OCI-LY3 (cell line): ENCODE data around the gene TRMT6.
A peak's percentile ranks its signal among the peaks of the same experiment; 100 is the strongest.

Experiments used
- H2AFZ ChIP-seq: fragments of 200-600, 300-600 bp; shearing (Covaris generic); 2 replicates; pipeline ENCODE4 v1.6.0; 2014; ENCODE audit warnings: antibody characterized with exemption, low read depth, low read length
- H3K27ac ChIP-seq: fragments of 200-600, 300-600 bp; sonication (generic); 2 replicates; pipeline ENCODE4 v1.5.1; 2014; ENCODE audit warnings: mild to moderate bottlenecking, low read length, moderate library complexity, mixed read lengths
- H3K27me3 ChIP-seq: fragments of 200-600, 300-600 bp; sonication (generic); 2 replicates; pipeline ENCODE4 v1.6.1; 2014; ENCODE audit warnings: low read depth, low read length, mixed read lengths
- H3K36me3 ChIP-seq: fragments of 200-600, 300-600 bp; sonication (generic); replicated peaks from 2 replicates; pipeline ENCODE3; 2014; ENCODE audit warnings: low read depth, low read length, mixed read lengths
- H3K4me1 ChIP-seq: fragments of 300-600, 200-600 bp; sonication (generic); 2 replicates; pipeline ENCODE4 v1.6.1; 2014; ENCODE audit warnings: low read length, mixed read lengths
- H3K4me2 ChIP-seq: fragments of 200-600, 300-600 bp; sonication (generic); 2 replicates; pipeline ENCODE4 v1.6.1; 2014; ENCODE audit warnings: low read length, mixed read lengths
- H3K4me3 ChIP-seq: fragments of 300-600, 200-600 bp; sonication (generic); 2 replicates; pipeline ENCODE4 v1.5.1; 2014; ENCODE audit warnings: antibody characterized with exemption, mild to moderate bottlenecking, low read length, moderate library complexity
- H3K79me2 ChIP-seq: fragments of 300-600, 200-600 bp; shearing (Covaris generic); 2 replicates; pipeline ENCODE4 v1.6.1; 2014; ENCODE audit warnings: mild to moderate bottlenecking, low read length, mixed read lengths
- H3K9ac ChIP-seq: fragments of 300-600, 200-600 bp; shearing (Covaris generic); 2 replicates; pipeline ENCODE4 v1.6.0; 2014; ENCODE audit warnings: mild to moderate bottlenecking, low read length, moderate library complexity
- H3K9me3 ChIP-seq: fragments of 200-600, 300-600 bp; shearing (Covaris generic); 2 replicates; pipeline ENCODE4 v1.6.1; 2014; ENCODE audit warnings: low read length, mixed read lengths; ENCODE audit not compliant: insufficient read depth
- H4K20me1 ChIP-seq: fragments of 200-600, 300-600 bp; sonication (generic); 2 replicates; pipeline ENCODE4 v1.6.1; 2016; ENCODE audit warnings: low read length, mixed read lengths; ENCODE audit not compliant: insufficient read depth
- EZH2phosphoT487 ChIP-seq: fragments of 200-600 bp; shearing (Covaris generic); IDR thresholded peaks from 2 replicates; pipeline ENCODE4 v1.6.1; 2018; ENCODE audit warnings: antibody characterized with exemption, mixed run types, low read depth
- TF ChIP-seq, protein P1 (sequence below): fragments of 200-600, 300-600 bp; sonication (generic); IDR thresholded peaks from 2 replicates; pipeline ENCODE4 v1.5.1; 2014; ENCODE audit warnings: antibody characterized with exemption, low read length, low read depth

The TRMT6 gene

DNA sequence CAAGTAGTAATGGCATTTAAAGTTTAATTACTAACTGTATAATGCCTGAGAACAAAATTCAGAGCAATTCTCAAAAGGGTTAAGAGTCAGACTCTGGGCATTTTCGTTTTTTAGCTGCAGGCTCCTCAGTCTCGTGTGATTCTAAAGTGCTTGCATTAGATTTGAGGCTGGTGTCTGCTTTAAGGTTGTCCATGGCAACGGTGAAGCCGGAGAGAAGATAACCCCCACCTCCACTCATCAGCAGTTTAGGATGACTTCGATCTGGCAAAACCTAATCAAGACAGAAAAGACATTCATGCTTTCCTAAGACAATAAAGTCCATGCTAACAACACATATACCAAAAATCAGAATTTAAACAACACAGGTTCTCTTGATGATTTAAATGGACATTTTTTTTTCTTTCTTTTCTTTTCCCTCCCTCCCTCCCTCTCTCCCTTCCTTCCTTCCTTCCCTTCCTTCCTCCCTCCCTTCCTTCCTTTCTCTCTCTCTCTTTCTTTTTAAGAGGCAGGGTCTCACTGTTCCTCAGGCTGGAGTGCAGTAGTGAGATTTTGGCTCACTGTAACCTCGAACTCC, 11.8 kb downstream of the TRMT6 start:
- no peak overlapping the region for H3K27ac ChIP-seq
- H3K27me3 ChIP-seq, result no peaks in the 10 kb centered on the region
- TF ChIP-seq, protein P1, sequence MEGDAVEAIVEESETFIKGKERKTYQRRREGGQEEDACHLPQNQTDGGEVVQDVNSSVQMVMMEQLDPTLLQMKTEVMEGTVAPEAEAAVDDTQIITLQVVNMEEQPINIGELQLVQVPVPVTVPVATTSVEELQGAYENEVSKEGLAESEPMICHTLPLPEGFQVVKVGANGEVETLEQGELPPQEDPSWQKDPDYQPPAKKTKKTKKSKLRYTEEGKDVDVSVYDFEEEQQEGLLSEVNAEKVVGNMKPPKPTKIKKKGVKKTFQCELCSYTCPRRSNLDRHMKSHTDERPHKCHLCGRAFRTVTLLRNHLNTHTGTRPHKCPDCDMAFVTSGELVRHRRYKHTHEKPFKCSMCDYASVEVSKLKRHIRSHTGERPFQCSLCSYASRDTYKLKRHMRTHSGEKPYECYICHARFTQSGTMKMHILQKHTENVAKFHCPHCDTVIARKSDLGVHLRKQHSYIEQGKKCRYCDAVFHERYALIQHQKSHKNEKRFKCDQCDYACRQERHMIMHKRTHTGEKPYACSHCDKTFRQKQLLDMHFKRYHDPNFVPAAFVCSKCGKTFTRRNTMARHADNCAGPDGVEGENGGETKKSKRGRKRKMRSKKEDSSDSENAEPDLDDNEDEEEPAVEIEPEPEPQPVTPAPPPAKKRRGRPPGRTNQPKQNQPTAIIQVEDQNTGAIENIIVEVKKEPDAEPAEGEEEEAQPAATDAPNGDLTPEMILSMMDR, result no peak
- no peak for TF ChIP-seq EZH2phosphoT487
- no peaks in the 10 kb centered on the region for H3K9me3 ChIP-seq
- H3K4me2 ChIP-seq, result no peak overlapping the region
- no peak overlapping the region for H3K4me3 ChIP-seq
- peaks cover 47% of the 10 kb centered on the region for H3K36me3 ChIP-seq
- no peaks in the 10 kb centered on the region for H3K79me2 ChIP-seq
- no peak overlapping the region for H2AFZ ChIP-seq
- no peak overlapping the region for H3K9ac ChIP-seq
- H4K20me1 ChIP-seq, result no peaks in the 10 kb centered on the region
- H3K4me1 ChIP-seq, result peaks cover 8% of the 10 kb centered on the region

DNA sequence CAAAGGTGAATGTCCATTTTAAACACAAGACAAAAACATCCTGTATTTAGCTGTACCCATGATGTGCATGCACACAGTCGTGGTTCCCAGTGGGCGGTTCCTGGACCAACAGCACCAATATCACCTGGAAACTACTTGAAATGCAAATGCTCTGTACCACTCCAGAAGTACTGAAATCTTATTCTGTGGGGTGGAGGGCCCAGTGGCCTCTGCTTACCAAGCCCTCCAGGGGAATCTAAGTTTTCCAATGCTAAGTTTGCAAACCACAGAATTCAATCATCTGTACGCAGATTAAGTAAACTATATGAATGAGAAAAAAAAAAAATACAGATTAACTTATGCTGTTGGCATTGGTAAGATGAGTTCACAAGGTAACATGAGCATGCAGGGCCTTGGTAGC, 14.1 kb downstream of the TRMT6 start:
- no peak overlapping the region for H3K27ac ChIP-seq
- no peak overlapping the region for H3K4me3 ChIP-seq
- H3K79me2 ChIP-seq, result no peaks in the 10 kb centered on the region
- no peaks in the 10 kb centered on the region for H3K9me3 ChIP-seq
- H4K20me1 ChIP-seq, result no peaks in the 10 kb centered on the region
- no peak overlapping the region for H3K4me2 ChIP-seq
- H3K4me1 ChIP-seq, result peaks cover 10% of the 10 kb centered on the region
- H3K36me3 ChIP-seq, result peaks cover 25% of the 10 kb centered on the region
- H3K9ac ChIP-seq, result no peak overlapping the region
- no peak for TF ChIP-seq EZH2phosphoT487
- TF ChIP-seq, protein P1, result no peak
- H2AFZ ChIP-seq, result no peak overlapping the region
- no peaks in the 10 kb centered on the region for H3K27me3 ChIP-seq

DNA sequence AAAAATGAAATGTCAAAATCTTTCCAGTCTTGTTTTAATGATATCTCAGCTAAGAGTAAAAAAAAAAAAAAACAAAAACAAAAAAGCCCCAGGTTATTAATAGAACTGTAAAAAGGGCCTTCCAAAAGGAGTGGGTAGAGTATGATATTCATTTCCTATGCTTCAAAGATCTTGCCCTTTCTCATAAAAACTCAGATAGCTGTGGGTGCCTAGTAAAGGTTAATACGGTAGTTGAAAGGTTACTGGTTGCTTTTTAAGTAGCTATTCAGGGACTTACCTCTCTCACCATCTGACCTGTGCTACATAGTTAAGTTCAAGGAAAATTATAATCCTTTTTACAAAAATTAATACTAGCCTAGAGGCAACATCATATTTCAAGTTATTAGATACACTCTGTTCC, 14.9 kb downstream of the TRMT6 start:
- TF ChIP-seq, protein P1, result no peak
- TF ChIP-seq EZH2phosphoT487, result no peak

DNA sequence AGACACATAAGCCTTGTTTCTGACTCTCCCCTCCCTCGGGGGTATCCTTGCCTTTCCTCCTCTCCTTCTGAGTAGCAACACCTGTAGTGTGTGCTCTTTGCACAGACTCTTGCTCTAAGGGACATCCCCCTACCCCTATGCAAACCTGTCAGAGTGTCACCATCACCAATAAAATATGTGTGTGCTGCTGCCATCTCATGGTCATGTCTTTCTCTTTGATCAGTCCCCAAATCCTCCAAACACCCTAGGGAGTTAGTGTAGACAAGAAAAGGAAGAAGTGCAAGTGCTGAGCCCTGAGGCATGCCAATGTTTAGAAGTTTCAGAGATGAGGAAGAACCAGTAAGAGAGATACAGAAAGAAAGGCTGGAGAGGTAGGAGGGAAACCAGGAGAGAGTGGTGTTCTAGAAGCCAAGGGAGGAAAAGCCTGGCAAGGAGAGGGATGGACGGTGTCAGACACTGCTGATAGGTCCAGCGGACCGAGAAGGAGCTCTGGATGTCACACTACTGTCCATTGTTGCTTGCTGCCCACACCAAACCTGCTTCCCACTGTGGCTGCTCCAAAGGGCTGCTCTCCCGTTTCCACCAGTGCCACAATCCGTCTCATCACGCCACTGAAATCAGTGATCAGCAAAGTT, 16.4 kb downstream of the TRMT6 start:
- H3K9ac ChIP-seq, result no peak overlapping the region
- no peak overlapping the region for H3K27ac ChIP-seq
- peaks cover 10% of the 10 kb centered on the region for H3K4me1 ChIP-seq
- H3K4me3 ChIP-seq, result no peak overlapping the region
- H2AFZ ChIP-seq, result no peak overlapping the region; the same call in 1 of the 2 replicates
- no peaks in the 10 kb centered on the region for H3K79me2 ChIP-seq
- TF ChIP-seq, protein P1, result peak; percentile 95
- TF ChIP-seq EZH2phosphoT487, result no peak
- H3K36me3 ChIP-seq, result peaks cover 13% of the 10 kb centered on the region
- H3K9me3 ChIP-seq, result no peaks in the 10 kb centered on the region
- no peaks in the 10 kb centered on the region for H3K27me3 ChIP-seq
- no peaks in the 10 kb centered on the region for H4K20me1 ChIP-seq
- peak overlapping the region; percentile 42 for H3K4me2 ChIP-seq

More for the DNA sequence above, 14.9 kb downstream of the TRMT6 start:
- H4K20me1 ChIP-seq, result no peaks in the 10 kb centered on the region
- peaks cover 21% of the 10 kb centered on the region for H3K36me3 ChIP-seq
- H3K27me3 ChIP-seq, result no peaks in the 10 kb centered on the region
- H3K27ac ChIP-seq, result no peak overlapping the region
- H2AFZ ChIP-seq, result no peak overlapping the region
- no peaks in the 10 kb centered on the region for H3K79me2 ChIP-seq
- no peaks in the 10 kb centered on the region for H3K9me3 ChIP-seq
- peaks cover 10% of the 10 kb centered on the region for H3K4me1 ChIP-seq
- H3K9ac ChIP-seq, result no peak overlapping the region
- H3K4me3 ChIP-seq, result no peak overlapping the region
- no peak overlapping the region for H3K4me2 ChIP-seq
